Loucy (cell line): Measurements from ENCODE around the gene TNIP1.

Source experiments
- EZH2phosphoT487 ChIP-seq: fragments of 200-600 bp; IDR thresholded peaks from 2 replicates; pipeline ENCODE4 v1.6.1; 2018; ENCODE audit warnings: antibody characterized with exemption, mild to moderate bottlenecking, moderate library complexity, borderline replicate concordance
- TF ChIP-seq, protein P1 (sequence below): fragments of 200-600 bp; sonication (generic); conservative IDR thresholded peaks from 2 replicates; pipeline ENCODE4 v1.5.1; 2014; ENCODE audit warnings: mild to moderate bottlenecking, antibody characterized with exemption, low read length

- no peak for TF ChIP-seq EZH2phosphoT487
- TF ChIP-seq, protein P1, sequence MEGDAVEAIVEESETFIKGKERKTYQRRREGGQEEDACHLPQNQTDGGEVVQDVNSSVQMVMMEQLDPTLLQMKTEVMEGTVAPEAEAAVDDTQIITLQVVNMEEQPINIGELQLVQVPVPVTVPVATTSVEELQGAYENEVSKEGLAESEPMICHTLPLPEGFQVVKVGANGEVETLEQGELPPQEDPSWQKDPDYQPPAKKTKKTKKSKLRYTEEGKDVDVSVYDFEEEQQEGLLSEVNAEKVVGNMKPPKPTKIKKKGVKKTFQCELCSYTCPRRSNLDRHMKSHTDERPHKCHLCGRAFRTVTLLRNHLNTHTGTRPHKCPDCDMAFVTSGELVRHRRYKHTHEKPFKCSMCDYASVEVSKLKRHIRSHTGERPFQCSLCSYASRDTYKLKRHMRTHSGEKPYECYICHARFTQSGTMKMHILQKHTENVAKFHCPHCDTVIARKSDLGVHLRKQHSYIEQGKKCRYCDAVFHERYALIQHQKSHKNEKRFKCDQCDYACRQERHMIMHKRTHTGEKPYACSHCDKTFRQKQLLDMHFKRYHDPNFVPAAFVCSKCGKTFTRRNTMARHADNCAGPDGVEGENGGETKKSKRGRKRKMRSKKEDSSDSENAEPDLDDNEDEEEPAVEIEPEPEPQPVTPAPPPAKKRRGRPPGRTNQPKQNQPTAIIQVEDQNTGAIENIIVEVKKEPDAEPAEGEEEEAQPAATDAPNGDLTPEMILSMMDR, result no peak
Observed at GRCh38 chr5:151122828-151123227, 42.0 kb upstream of the TNIP1 start.
